GM21447 (cell line): Measurements from ENCODE around the gene TM9SF2.
"Not testable (repeated sequence)": the region's sequence is repeated elsewhere in the genome, so short reads cannot be mapped to it uniquely, and the experiment has no call there.

ENCODE experiments used
- ATAC-seq: cut with Tn5 transposase; IDR thresholded peaks from one replicate; pipeline ENCODE4 v1.9.1; 2021; ENCODE audit not compliant: unreplicated experiment

TM9SF2 gene

GRCh38 chr13:99501184-99501847 is at the start of gene TM9SF2:
Gene TM9SF2, plus strand, starts transcription at chr13:99501472. Its CDS starts 135 bp downstream, at chr13:99501607.
- peak; percentile 45 for ATAC-seq

- ATAC-seq = no peak
These were observed 46.6 kb upstream of the TM9SF2 start for GRCh38 chr13:99454518-99455183.

GRCh38 chr13:99459099-99459850 is 42.0 kb upstream of the TM9SF2 start:
- ATAC-seq = no peak

- not testable (repeated sequence) for ATAC-seq
These were observed 40.5 kb upstream of the TM9SF2 start for GRCh38 chr13:99460802-99461201.

GRCh38 chr13:99463646-99464397 is 37.5 kb upstream of the TM9SF2 start:
- ATAC-seq = no peak

GRCh38 chr13:99464441-99464949 is 36.8 kb upstream of the TM9SF2 start:
- ATAC-seq = no peak

GRCh38 chr13:99465454-99465853 is 35.8 kb upstream of the TM9SF2 start:
- ATAC-seq = no peak

- ATAC-seq = no peak
These were observed 33.5 kb upstream of the TM9SF2 start for GRCh38 chr13:99467764-99468163.

- ATAC-seq = no peak
These were observed 32.2 kb upstream of the TM9SF2 start for GRCh38 chr13:99469041-99469440.

GRCh38 chr13:99470027-99470426 is 31.2 kb upstream of the TM9SF2 start:
- ATAC-seq = no peak

- ATAC-seq = no peak
These were observed 29.8 kb upstream of the TM9SF2 start for GRCh38 chr13:99471221-99472121.

GRCh38 chr13:99472122-99472440 is 29.2 kb upstream of the TM9SF2 start:
- ATAC-seq = no peak

- no peak for ATAC-seq
These were observed 27.8 kb upstream of the TM9SF2 start for GRCh38 chr13:99473515-99473914.

- ATAC-seq = no peak
These were observed 24.6 kb upstream of the TM9SF2 start for GRCh38 chr13:99476648-99477047.

GRCh38 chr13:99477493-99477892 is 23.8 kb upstream of the TM9SF2 start:
- ATAC-seq = no peak

GRCh38 chr13:99481366-99481765 is 19.9 kb upstream of the TM9SF2 start:
- ATAC-seq = no peak

GRCh38 chr13:99484473-99484872 is 16.8 kb upstream of the TM9SF2 start:
- ATAC-seq = no peak

GRCh38 chr13:99486996-99487395 is 14.3 kb upstream of the TM9SF2 start:
- no peak for ATAC-seq

- no peak for ATAC-seq
These were observed 12.2 kb upstream of the TM9SF2 start for GRCh38 chr13:99489028-99489427.

GRCh38 chr13:99491750-99492149 is 9.5 kb upstream of the TM9SF2 start:
- ATAC-seq = not testable (repeated sequence)
